MCF 10A (cell line): ENCODE data around the gene CDKN1C. TPM values are rescaled to one million over a fixed set of nuclear protein-coding genes. Genes with fewer than 3 reads are reported as not detected.
A peak's percentile ranks its signal among the peaks of the same experiment; 100 is the strongest.

Source experiments
- BruUV-seq: library from RNA; stranded (reverse); fragments of 400-500 nt; replicated peaks from 2 replicates; lab custom pipeline; 2021; lab: Mats Ljungman, UMichigan
- CTCF ChIA-PET: fragments of 300-600 bp; sonication (Branson Sonifier 250); formaldehyde crosslinking; extraction: SDS; loops from one replicate; lab custom pipeline; 2021; ENCODE audit warnings: antibody characterized with exemption, inconsistent platforms; lab: Yijun Ruan, JAX
- POLR2A ChIA-PET: fragments of 300-600, 350-650 bp; sonication (Branson Sonifier 250); formaldehyde crosslinking; extraction: SDS; loops from one replicate; lab custom pipeline; 2020; ENCODE audit warnings: antibody characterized with exemption, inconsistent platforms; lab: Yijun Ruan, JAX
- DNase-seq: peaks from one replicate; pipeline ENCODE4 v3.0.0-alpha.2; 2018; ENCODE audit not compliant: unreplicated experiment
- H3K27ac Mint-ChIP-seq: one replicate; pipeline ENCODE4 v1.8.0; 2022; ENCODE audit warnings: mild to moderate bottlenecking, low read depth, mixed read lengths; ENCODE audit not compliant: unreplicated experiment
- H3K27me3 Mint-ChIP-seq: one replicate; pipeline ENCODE4 v1.8.0; 2022; ENCODE audit warnings: mixed read lengths; ENCODE audit not compliant: insufficient read depth, unreplicated experiment
- H3K36me3 Mint-ChIP-seq: one replicate; pipeline ENCODE4 v1.8.0; 2022; ENCODE audit warnings: mild to moderate bottlenecking, moderate library complexity, mixed read lengths; ENCODE audit not compliant: insufficient read depth, unreplicated experiment
- H3K4me1 Mint-ChIP-seq: one replicate; pipeline ENCODE4 v1.8.0; 2022; ENCODE audit warnings: mixed read lengths; ENCODE audit not compliant: insufficient read depth, unreplicated experiment
- H3K4me3 Mint-ChIP-seq: one replicate; pipeline ENCODE4 v1.8.0; 2022; ENCODE audit warnings: mild to moderate bottlenecking, moderate library complexity, mixed read lengths; ENCODE audit not compliant: unreplicated experiment
- H3K9me3 Mint-ChIP-seq: one replicate; pipeline ENCODE4 v1.8.0; 2022; ENCODE audit warnings: mixed read lengths; ENCODE audit not compliant: unreplicated experiment
- intact Hi-C: fragments of 100-400 bp; cut with micrococcal nuclease; formaldehyde crosslinking; loops from 2 replicates; pipeline ENCODE4 v1.14.1; 2022
- total RNA-seq: library from RNA; stranded (reverse); gene quantifications from 2 replicates; pipeline ENCODE4 v1.2.3, GENCODE V29; 2022
- TF ChIP-seq, protein P1 (sequence below): fragments of 200-600 bp; IDR thresholded peaks from one replicate; pipeline ENCODE4 v1.8.0; 2022; ENCODE audit warnings: antibody characterized with exemption, mild to moderate bottlenecking; ENCODE audit not compliant: unreplicated experiment

The CDKN1C gene
- total RNA-seq, 1 experiment from 2014 or later, result 6.9 TPM

- TF ChIP-seq, protein P1, sequence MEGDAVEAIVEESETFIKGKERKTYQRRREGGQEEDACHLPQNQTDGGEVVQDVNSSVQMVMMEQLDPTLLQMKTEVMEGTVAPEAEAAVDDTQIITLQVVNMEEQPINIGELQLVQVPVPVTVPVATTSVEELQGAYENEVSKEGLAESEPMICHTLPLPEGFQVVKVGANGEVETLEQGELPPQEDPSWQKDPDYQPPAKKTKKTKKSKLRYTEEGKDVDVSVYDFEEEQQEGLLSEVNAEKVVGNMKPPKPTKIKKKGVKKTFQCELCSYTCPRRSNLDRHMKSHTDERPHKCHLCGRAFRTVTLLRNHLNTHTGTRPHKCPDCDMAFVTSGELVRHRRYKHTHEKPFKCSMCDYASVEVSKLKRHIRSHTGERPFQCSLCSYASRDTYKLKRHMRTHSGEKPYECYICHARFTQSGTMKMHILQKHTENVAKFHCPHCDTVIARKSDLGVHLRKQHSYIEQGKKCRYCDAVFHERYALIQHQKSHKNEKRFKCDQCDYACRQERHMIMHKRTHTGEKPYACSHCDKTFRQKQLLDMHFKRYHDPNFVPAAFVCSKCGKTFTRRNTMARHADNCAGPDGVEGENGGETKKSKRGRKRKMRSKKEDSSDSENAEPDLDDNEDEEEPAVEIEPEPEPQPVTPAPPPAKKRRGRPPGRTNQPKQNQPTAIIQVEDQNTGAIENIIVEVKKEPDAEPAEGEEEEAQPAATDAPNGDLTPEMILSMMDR, result no peak
- Mint-ChIP-seq H3K4me1 (peaks cover 48% of the 10 kb centered on the region), H3K27ac (no peak overlapping the region), H3K27me3 (no peaks in the 10 kb centered on the region), H3K36me3 (no peaks in the 10 kb centered on the region), H3K4me3 (peak overlapping the region; percentile 47), H3K9me3 (no peaks in the 10 kb centered on the region)
- ChIA-PET POLR2A (interaction anchor here (0.6 to 3.4 kb wide), 8 partner anchors 9 to 633 kb away, joined by 3 to 32 read pairs (median 6); partner anchors contain the start of gene PHLDA2), CTCF (interaction anchor here (0.6 to 2.1 kb wide), 9 partner anchors 9 to 370 kb away, joined by 3 to 11 read pairs (median 6); partner anchors contain the start of gene PHLDA2)
- DNase-seq, result peak; percentile 91
- intact Hi-C loops, result loop anchor here (2.0 to 5.0 kb wide), 2 partner anchors 29 to 725 kb away; no protein-coding TSS in a partner anchor
- no TSS peak for BruUV-seq
These were observed 16.5 kb upstream of the CDKN1C start for GRCh38 chr11:2901854-2902783.

DNA sequence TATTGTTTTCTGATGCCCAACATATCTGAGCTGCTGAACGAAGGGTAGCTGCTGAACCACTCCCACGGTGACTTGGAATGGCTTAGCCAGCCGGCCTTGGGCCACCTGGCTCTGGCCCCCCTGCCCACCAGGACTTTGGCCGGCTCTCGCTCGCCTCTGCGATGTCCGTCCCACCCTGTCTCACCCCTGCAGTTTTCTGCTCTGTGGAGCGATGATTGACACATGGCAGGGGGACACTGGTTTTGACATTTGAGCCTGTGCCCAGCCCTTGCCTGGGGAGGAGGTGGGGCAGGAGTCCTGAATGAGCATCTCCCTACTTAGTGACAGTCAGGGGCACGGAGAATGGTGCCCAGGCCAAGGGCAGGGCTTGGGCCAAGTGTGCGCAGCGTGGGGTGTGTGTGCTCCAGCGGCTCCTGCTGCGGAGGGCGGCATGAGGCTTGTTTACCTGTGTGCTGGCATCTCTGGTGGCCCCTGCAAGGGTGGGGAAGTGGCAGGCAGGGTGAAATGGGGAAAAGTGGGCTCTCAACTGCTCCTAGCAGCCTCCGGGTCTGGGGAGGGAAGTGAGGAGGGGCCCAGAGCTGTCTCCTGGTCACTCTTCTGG is 15.7 kb upstream of the CDKN1C start:
- H3K36me3 Mint-ChIP-seq, result no peaks in the 10 kb centered on the region
- peaks cover 48% of the 10 kb centered on the region for H3K4me1 Mint-ChIP-seq
- H3K4me3 Mint-ChIP-seq, result peak overlapping the region; percentile 47
- H3K9me3 Mint-ChIP-seq, result no peaks in the 10 kb centered on the region
- intact Hi-C loops, result loop anchor here (5.0 kb wide), 1 partner anchor 724 kb away; no protein-coding TSS in a partner anchor
- BruUV-seq, result no TSS peak
- DNase-seq, result no peak
- POLR2A ChIA-PET, result interaction anchor here (1.0 to 3.4 kb wide), 3 partner anchors 10 to 76 kb away, joined by 4 to 32 read pairs (median 8); partner anchors contain the start of gene PHLDA2
- no peak overlapping the region for H3K27ac Mint-ChIP-seq
- TF ChIP-seq, protein P1, result no peak
- no peaks in the 10 kb centered on the region for H3K27me3 Mint-ChIP-seq
- CTCF ChIA-PET, result interaction anchor here (0.6 to 2.0 kb wide), 4 partner anchors 10 to 370 kb away, joined by 3 to 6 read pairs (median 4); no protein-coding TSS in a partner anchor

DNA sequence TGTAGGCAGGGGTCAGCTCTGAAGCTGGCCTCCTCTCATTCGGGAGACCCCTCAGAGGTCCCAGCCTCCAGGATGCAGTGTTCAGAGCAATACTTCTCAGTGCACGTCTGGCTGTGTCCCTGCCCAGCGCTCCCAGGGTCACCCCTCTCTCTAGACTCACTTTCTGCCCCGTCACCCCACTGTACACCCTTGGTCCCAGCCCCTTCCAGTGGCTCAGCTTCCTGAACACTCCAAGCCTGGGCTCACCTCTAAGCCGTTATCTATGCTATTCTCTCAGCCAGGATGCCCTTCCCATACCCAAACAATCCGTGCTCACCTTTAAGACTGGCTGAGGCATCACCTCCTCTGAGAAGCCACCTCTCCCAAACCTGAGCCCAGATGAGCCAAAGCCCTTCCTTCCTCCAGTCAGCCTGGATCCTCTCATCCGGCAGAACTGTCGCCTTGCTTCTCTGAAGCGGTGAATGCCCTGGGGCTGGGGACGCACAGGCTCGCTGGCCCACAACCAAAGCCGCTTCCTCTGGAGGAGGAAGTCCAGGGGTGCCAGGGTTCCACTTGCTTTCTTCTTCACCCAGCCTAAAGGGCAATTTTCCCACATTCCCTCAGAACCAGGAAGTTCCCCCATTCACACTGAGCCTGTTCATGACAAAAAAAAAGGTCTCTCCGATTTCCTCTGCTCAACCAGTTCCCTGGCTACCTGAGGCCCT is 13.7 kb upstream of the CDKN1C start:
- DNase-seq, result peak; percentile 49
- TF ChIP-seq, protein P1, result no peak
- Mint-ChIP-seq H3K36me3 (no peaks in the 10 kb centered on the region), H3K27ac (peak overlapping the region; percentile 96), H3K4me1 (peaks cover 40% of the 10 kb centered on the region), H3K9me3 (no peaks in the 10 kb centered on the region), H3K27me3 (no peaks in the 10 kb centered on the region), H3K4me3 (peak overlapping the region; percentile 43)
- ChIA-PET POLR2A (interaction anchor here (0.9 kb wide), 1 partner anchor 34 kb away, joined by 4 read pairs; no protein-coding TSS in a partner anchor), CTCF (interaction anchor here (0.7 to 2.0 kb wide), 4 partner anchors 12 to 516 kb away, joined by 3 to 6 read pairs (median 4); no protein-coding TSS in a partner anchor)
- no TSS peak for BruUV-seq
- intact Hi-C loops, result no loop called here
